Measurements from ENCODE around the gene AKT2.

AKT2 gene

GRCh38 chr19:40225440-40226305, 59.5 kb downstream of the AKT2 start:
- no peaks in the 10 kb centered on the region for H3K79me1 ChIP-seq (ENCODE audit: low read length)
- no peak overlapping the region for H3K14ac ChIP-seq (ENCODE audit: low read length)
- H3K4ac ChIP-seq (ENCODE audit: low read depth, low read length), result no peak overlapping the region
- WGBS (ENCODE audit: extremely low coverage, insufficient coverage, insufficient read length), result no CpG with 5 or more reads among the region's 21 CpGs
- no peak overlapping the region for H4K8ac ChIP-seq (ENCODE audit: low read depth, low read length)
- H3K36me3 ChIP-seq (ENCODE audit: control insufficient read depth in 1 of 2, insufficient read depth in 2 of 2, low read length in 2 of 2), result no peaks in the 10 kb centered on the region
- peaks cover 0 to 3% of the 10 kb centered on the region in 2 experiments for H3K4me1 ChIP-seq (ENCODE audit: control insufficient read depth in 1 of 2, insufficient read depth in 2 of 2, low read length in 2 of 2)
- no peak overlapping the region for H2BK5ac ChIP-seq (ENCODE audit: low read depth, low read length, poor library complexity)
- H3K9ac ChIP-seq (ENCODE audit: low read length), result no peak overlapping the region
- H3K18ac ChIP-seq (ENCODE audit: low read length), result no peak overlapping the region
- no peaks in the 10 kb centered on the region for H3K9me3 ChIP-seq (ENCODE audit: insufficient read depth, low read depth, low read length)
- no peak overlapping the region for H4K91ac ChIP-seq (ENCODE audit: low read depth, low read length)
- no peak overlapping the region for H2BK120ac ChIP-seq (ENCODE audit: insufficient read depth, low read length, poor library complexity)
- H2BK12ac ChIP-seq (ENCODE audit: low read length), result no peak overlapping the region
- no peak overlapping the region for H3K4me3 ChIP-seq (ENCODE audit: low read depth, low read length)
- no peak overlapping the region for H2AFZ ChIP-seq (ENCODE audit: insufficient read depth, low read length, poor library complexity)
- no peak overlapping the region for H3K4me2 ChIP-seq (ENCODE audit: low read length)
- H4K12ac ChIP-seq (ENCODE audit: low read depth, low read length), result no peak overlapping the region
- H3K27me3 ChIP-seq (ENCODE audit: insufficient read depth, low read length), result peaks cover 4% of the 10 kb centered on the region
- no peak overlapping the region for H3K27ac ChIP-seq (ENCODE audit: low read depth, low read length)
- no peaks in the 10 kb centered on the region for H3K79me2 ChIP-seq (ENCODE audit: control insufficient read depth, insufficient read depth, low read length, poor library complexity)
- no peak overlapping the region for H3K23ac ChIP-seq (ENCODE audit: low read length)
- no peak overlapping the region for H2AK5ac ChIP-seq (ENCODE audit: low read length)
- no peak for DNase-seq

DNA sequence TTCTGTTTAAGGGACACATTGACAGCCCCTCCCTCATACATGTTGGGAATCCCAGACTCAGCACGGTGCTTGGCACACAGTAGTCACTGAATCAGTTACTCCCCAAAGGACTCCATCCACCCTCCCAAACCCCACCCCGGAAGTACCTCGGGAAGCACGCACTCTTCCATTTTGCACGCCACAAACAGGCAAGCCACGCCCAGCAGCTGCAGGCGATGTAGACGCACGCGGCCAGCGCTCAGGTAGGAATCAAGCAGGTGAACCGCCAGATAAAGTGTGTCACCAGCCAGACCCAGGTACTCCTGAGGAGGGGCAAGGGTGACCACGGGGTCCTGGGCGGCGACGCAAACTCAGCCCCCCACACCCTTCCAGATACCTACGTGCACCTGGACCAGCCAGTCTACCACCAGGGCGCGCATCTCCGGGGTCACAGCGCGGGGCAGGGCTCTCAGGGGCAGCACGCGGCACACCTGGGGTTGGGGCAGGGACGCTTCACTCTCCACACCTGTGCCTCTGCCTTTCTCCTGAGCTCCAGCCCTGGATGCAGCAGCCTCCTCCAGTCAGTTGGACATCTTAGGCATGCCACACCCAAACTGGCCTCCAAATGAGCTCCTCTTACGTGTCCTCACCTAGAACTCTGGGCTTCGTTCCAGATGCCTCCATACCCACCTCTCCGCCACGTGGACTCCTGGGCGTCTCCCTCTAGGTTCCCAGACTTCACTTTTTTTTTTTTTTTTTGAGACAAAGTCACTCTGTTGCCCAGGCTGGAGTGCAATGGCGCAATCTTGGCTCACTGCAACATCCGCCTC, 60.6 kb downstream of the AKT2 start:
- H3K36me3 ChIP-seq (ENCODE audit: control insufficient read depth in 1 of 2, insufficient read depth in 2 of 2, low read length in 2 of 2), result no peaks in the 10 kb centered on the region
- no peak overlapping the region for H4K91ac ChIP-seq (ENCODE audit: low read depth, low read length)
- no peaks in the 10 kb centered on the region for H3K79me2 ChIP-seq (ENCODE audit: control insufficient read depth, insufficient read depth, low read length, poor library complexity)
- H2AK5ac ChIP-seq (ENCODE audit: low read length), result no peak overlapping the region
- no peak overlapping the region for H3K4ac ChIP-seq (ENCODE audit: low read depth, low read length)
- no peak overlapping the region for H4K8ac ChIP-seq (ENCODE audit: low read depth, low read length)
- no peak for DNase-seq
- WGBS (ENCODE audit: extremely low coverage, insufficient coverage, insufficient read length), result no CpG with 5 or more reads among the region's 32 CpGs
- no peak overlapping the region for H3K18ac ChIP-seq (ENCODE audit: low read length)
- no peak overlapping the region for H3K14ac ChIP-seq (ENCODE audit: low read length)
- no peak overlapping the region for H2BK12ac ChIP-seq (ENCODE audit: low read length)
- H3K27me3 ChIP-seq (ENCODE audit: insufficient read depth, low read length), result peaks cover 4% of the 10 kb centered on the region
- H3K4me1 ChIP-seq (ENCODE audit: control insufficient read depth in 1 of 2, insufficient read depth in 2 of 2, low read length in 2 of 2), result peaks cover 0 to 1% of the 10 kb centered on the region in 2 experiments
- no peaks in the 10 kb centered on the region for H3K79me1 ChIP-seq (ENCODE audit: low read length)
- H2AFZ ChIP-seq (ENCODE audit: insufficient read depth, low read length, poor library complexity), result no peak overlapping the region
- no peak overlapping the region for H3K4me2 ChIP-seq (ENCODE audit: low read length)
- H3K27ac ChIP-seq (ENCODE audit: low read depth, low read length), result no peak overlapping the region
- no peaks in the 10 kb centered on the region for H3K9me3 ChIP-seq (ENCODE audit: insufficient read depth, low read depth, low read length)
- no peak overlapping the region for H2BK120ac ChIP-seq (ENCODE audit: insufficient read depth, low read length, poor library complexity)
- H2BK5ac ChIP-seq (ENCODE audit: low read depth, low read length, poor library complexity), result no peak overlapping the region
- H3K23ac ChIP-seq (ENCODE audit: low read length), result no peak overlapping the region
- no peak overlapping the region for H3K9ac ChIP-seq (ENCODE audit: low read length)
- no peak overlapping the region for H3K4me3 ChIP-seq (ENCODE audit: low read depth, low read length)
- H4K12ac ChIP-seq (ENCODE audit: low read depth, low read length), result no peak overlapping the region

GRCh38 chr19:40223135-40223822, 61.9 kb downstream of the AKT2 start:
- Histone ChIP-seq H3K27ac (ENCODE audit: low read depth, low read length) (no peak overlapping the region), H2AFZ (ENCODE audit: insufficient read depth, low read length, poor library complexity) (no peak overlapping the region), H3K14ac (ENCODE audit: low read length) (no peak overlapping the region), H2BK5ac (ENCODE audit: low read depth, low read length, poor library complexity) (no peak overlapping the region), H3K9me3 (ENCODE audit: insufficient read depth, low read depth, low read length) (no peaks in the 10 kb centered on the region), H3K79me2 (ENCODE audit: control insufficient read depth, insufficient read depth, low read length, poor library complexity) (no peaks in the 10 kb centered on the region), H4K12ac (ENCODE audit: low read depth, low read length) (no peak overlapping the region), H4K91ac (ENCODE audit: low read depth, low read length) (no peak overlapping the region), H2BK12ac (ENCODE audit: low read length) (no peak overlapping the region), H3K36me3 (ENCODE audit: control insufficient read depth in 1 of 2, insufficient read depth in 2 of 2, low read length in 2 of 2) (no peaks in the 10 kb centered on the region), H3K18ac (ENCODE audit: low read length) (no peak overlapping the region), H3K23ac (ENCODE audit: low read length) (no peak overlapping the region), H3K4me2 (ENCODE audit: low read length) (no peak overlapping the region), H3K27me3 (ENCODE audit: insufficient read depth, low read length) (peaks cover 8% of the 10 kb centered on the region), H2BK120ac (ENCODE audit: insufficient read depth, low read length, poor library complexity) (no peak overlapping the region), H3K4ac (ENCODE audit: low read depth, low read length) (no peak overlapping the region), H3K4me1 (ENCODE audit: control insufficient read depth in 1 of 2, insufficient read depth in 2 of 2, low read length in 2 of 2) (no peaks in the 10 kb centered on the region), H4K8ac (ENCODE audit: low read depth, low read length) (no peak overlapping the region), H3K4me3 (ENCODE audit: low read depth, low read length) (no peak overlapping the region), H3K9ac (ENCODE audit: low read length) (no peak overlapping the region), H3K79me1 (ENCODE audit: low read length) (no peaks in the 10 kb centered on the region), H2AK5ac (ENCODE audit: low read length) (no peak overlapping the region)
- DNase-seq, result peak; percentile 11 to 44
- WGBS (ENCODE audit: extremely low coverage, insufficient coverage, insufficient read length), result no CpG with 5 or more reads among the region's 48 CpGs

GRCh38 chr19:40221858-40222619, 63.1 kb downstream of the AKT2 start:
- no peak overlapping the region for H3K4me2 ChIP-seq (ENCODE audit: low read length)
- H3K4me3 ChIP-seq (ENCODE audit: low read depth, low read length), result no peak overlapping the region
- H3K36me3 ChIP-seq (ENCODE audit: control insufficient read depth in 1 of 2, insufficient read depth in 2 of 2, low read length in 2 of 2), result no peaks in the 10 kb centered on the region
- no peak overlapping the region for H3K14ac ChIP-seq (ENCODE audit: low read length)
- no peak overlapping the region for H3K4ac ChIP-seq (ENCODE audit: low read depth, low read length)
- H3K79me2 ChIP-seq (ENCODE audit: control insufficient read depth, insufficient read depth, low read length, poor library complexity), result no peaks in the 10 kb centered on the region
- no peak overlapping the region for H2BK120ac ChIP-seq (ENCODE audit: insufficient read depth, low read length, poor library complexity)
- H2AK5ac ChIP-seq (ENCODE audit: low read length), result no peak overlapping the region
- H3K4me1 ChIP-seq (ENCODE audit: control insufficient read depth in 1 of 2, insufficient read depth in 2 of 2, low read length in 2 of 2), result peaks cover 1 to 3% of the 10 kb centered on the region in 2 experiments
- no peak overlapping the region for H2BK5ac ChIP-seq (ENCODE audit: low read depth, low read length, poor library complexity)
- peaks cover 1% of the 10 kb centered on the region for H3K9me3 ChIP-seq (ENCODE audit: insufficient read depth, low read depth, low read length)
- WGBS (ENCODE audit: extremely low coverage, insufficient coverage, insufficient read length), result no CpG with 5 or more reads among the region's 41 CpGs
- no peak overlapping the region for H4K8ac ChIP-seq (ENCODE audit: low read depth, low read length)
- H4K91ac ChIP-seq (ENCODE audit: low read depth, low read length), result no peak overlapping the region
- peaks cover 21% of the 10 kb centered on the region for H3K27me3 ChIP-seq (ENCODE audit: insufficient read depth, low read length)
- peak; percentile 84 to 95 for DNase-seq
- H3K23ac ChIP-seq (ENCODE audit: low read length), result no peak overlapping the region
- H3K27ac ChIP-seq (ENCODE audit: low read depth, low read length), result no peak overlapping the region
- H3K9ac ChIP-seq (ENCODE audit: low read length), result no peak overlapping the region
- no peaks in the 10 kb centered on the region for H3K79me1 ChIP-seq (ENCODE audit: low read length)
- H3K18ac ChIP-seq (ENCODE audit: low read length), result no peak overlapping the region
- no peak overlapping the region for H2AFZ ChIP-seq (ENCODE audit: insufficient read depth, low read length, poor library complexity)
- H2BK12ac ChIP-seq (ENCODE audit: low read length), result no peak overlapping the region
- no peak overlapping the region for H4K12ac ChIP-seq (ENCODE audit: low read depth, low read length)

Measured in trophoblast cell (in vitro differentiated cells and primary cell).